HG03460 (cell line): ENCODE results near the gene PTTG1IP.
"Not testable (repeated sequence)": the region's sequence is repeated elsewhere in the genome, so short reads cannot be mapped to it uniquely, and the experiment has no call there.

Experiments
- ATAC-seq: cut with Tn5 transposase; IDR thresholded peaks from one replicate; pipeline ENCODE4 v1.9.1; 2021; ENCODE audit not compliant: unreplicated experiment

Gene PTTG1IP

GRCh38 chr21:44883250-44883649, 9.8 kb upstream of the PTTG1IP start:
- no peak for ATAC-seq

GRCh38 chr21:44881198-44881872, 7.8 kb upstream of the PTTG1IP start:
- no peak for ATAC-seq

GRCh38 chr21:44880405-44881197, 7.1 kb upstream of the PTTG1IP start:
- ATAC-seq: no peak

- ATAC-seq: not testable (repeated sequence)
These were observed 5.7 kb upstream of the PTTG1IP start for GRCh38 chr21:44879238-44879637.

- no peak for ATAC-seq
These were observed 4.8 kb upstream of the PTTG1IP start for GRCh38 chr21:44878053-44878982.

- ATAC-seq: no peak
These were observed 3.5 kb upstream of the PTTG1IP start for GRCh38 chr21:44876849-44877575.

- no peak for ATAC-seq
These were observed 1.8 kb upstream of the PTTG1IP start for GRCh38 chr21:44875316-44875700.

- no peak for ATAC-seq
These were observed 1.2 kb upstream of the PTTG1IP start for GRCh38 chr21:44874497-44875315.

- no peak for ATAC-seq
These were observed 678 bp upstream of the PTTG1IP start for GRCh38 chr21:44874240-44874496.

GRCh38 chr21:44872649-44873355, 688 bp downstream of the PTTG1IP start:
- ATAC-seq: no peak

- no peak for ATAC-seq
These were observed 1.2 kb downstream of the PTTG1IP start for GRCh38 chr21:44872323-44872648.

- ATAC-seq: no peak
These were observed 1.8 kb downstream of the PTTG1IP start for GRCh38 chr21:44871576-44872269.

GRCh38 chr21:44870748-44871495, 2.6 kb downstream of the PTTG1IP start:
- no peak for ATAC-seq

GRCh38 chr21:44869781-44870747, 3.4 kb downstream of the PTTG1IP start:
- no peak for ATAC-seq

GRCh38 chr21:44868707-44869106, 4.8 kb downstream of the PTTG1IP start:
- no peak for ATAC-seq

GRCh38 chr21:44867999-44868700, 5.3 kb downstream of the PTTG1IP start:
- no peak for ATAC-seq

- ATAC-seq: no peak
These were observed 6.0 kb downstream of the PTTG1IP start for GRCh38 chr21:44867464-44867863.
